ENCODE data around the gene ZFAND3. TPM values are rescaled to one million over a fixed set of nuclear protein-coding genes. Genes with fewer than 3 reads are reported as not detected.

Gene ZFAND3
- total and polyA plus RNA-seq, 2 experiments from 2014 or later = 16.9 to 28.2 TPM

GRCh38 chr6:38086346-38086745 is 266.8 kb downstream of the ZFAND3 start:
- Histone ChIP-seq H4K20me1 (replicated peaks; ENCODE audit: insufficient read depth) (no peaks in the 10 kb centered on the region), H2AFZ (no peak overlapping the region), H3K9me2 (ENCODE audit: insufficient read depth) (no peaks in the 10 kb centered on the region), H3K27ac (ENCODE audit: low read depth) (no peak overlapping the region), H3K4me3 (no peak overlapping the region), H3F3A (replicated peaks; ENCODE audit: low read depth) (no peaks in the 10 kb centered on the region), H3K36me3 (ENCODE audit: insufficient read depth) (no peaks in the 10 kb centered on the region), H3K4me1 (ENCODE audit: insufficient read depth) (no peaks in the 10 kb centered on the region), H3K79me2 (replicated peaks; ENCODE audit: insufficient read depth) (no peaks in the 10 kb centered on the region), H3K27me3 (ENCODE audit: insufficient read depth) (no peaks in the 10 kb centered on the region), H3K4me2 (no peak overlapping the region)
- ATAC-seq (no peak), DNase-seq (ENCODE audit: low spot score) (no peak)
- H3K4me3 Mint-ChIP-seq = no peak overlapping the region
- H3K9me3 Mint-ChIP-seq = no peaks in the 10 kb centered on the region
- TF ChIP-seq NANOG (IDR thresholded peaks at IDR 0.05; ENCODE audit: borderline replicate concordance) = no peak
- no peak for TF ChIP-seq CTCF (conservative IDR thresholded peaks at IDR 0.05; ENCODE audit: low read depth in 2 of 2)
- TF ChIP-seq ETS1 (IDR thresholded peaks at IDR 0.05) = no peak
- TF ChIP-seq ZNF462 (CRISPR knock-in tag; IDR thresholded peaks at IDR 0.05) = no peak
- no peak for TF ChIP-seq POLR2AphosphoS5 (IDR thresholded peaks at IDR 0.05; ENCODE audit: low read depth)
- no peak for TF ChIP-seq ZNF114 (CRISPR knock-in tag; IDR thresholded peaks at IDR 0.05)
- no peak for TF ChIP-seq STAT1 (IDR thresholded peaks at IDR 0.05; ENCODE audit: unreplicated experiment)
- TF ChIP-seq CREB1 (CRISPR knock-in tag; IDR thresholded peaks at IDR 0.05; ENCODE audit: low read depth) = no peak
- TF ChIP-seq REST (IDR thresholded peaks at IDR 0.05; ENCODE audit: unreplicated experiment) = no peak
- TF ChIP-seq EZH2phosphoT487 (IDR thresholded peaks at IDR 0.05; ENCODE audit: unreplicated experiment) = no peak
- TF ChIP-seq EZH2 (IDR thresholded peaks at IDR 0.05; ENCODE audit: low read depth, unreplicated experiment) = no peak
- no peak for TF ChIP-seq JUNB (IDR thresholded peaks at IDR 0.05; ENCODE audit: unreplicated experiment)
- no peak for TF ChIP-seq ZNF331 (CRISPR knock-in tag; IDR thresholded peaks at IDR 0.05; ENCODE audit: low read depth)
- H3K4me1 Mint-ChIP-seq = peaks cover 13% of the 10 kb centered on the region
- H3K36me3 Mint-ChIP-seq (ENCODE audit: low read depth) = no peaks in the 10 kb centered on the region
- no peaks in the 10 kb centered on the region for H3K27me3 Mint-ChIP-seq (ENCODE audit: insufficient read depth, low read depth, poor library complexity)
- H3K27ac Mint-ChIP-seq = no peak overlapping the region

Data from GM23338 (cell line).